Subcutaneous abdominal adipose tissue (tissue), 5 donors: ENCODE results near the gene OR1F1.

ENCODE experiments used
- H3K27ac ChIP-seq: one replicate; pipeline ENCODE4 v1.7.0; 2013; ENCODE audit warnings: low read depth, mild to moderate bottlenecking, inconsistent platforms, low read length, moderate library complexity
- H3K27me3 ChIP-seq, 5 donors: one replicate each; pipeline ENCODE4 v1.7.0; 2013; ENCODE audit warnings: low read length in 5 of 5, inconsistent platforms in 1 of 5; ENCODE audit not compliant: control insufficient read depth in 5 of 5, insufficient read depth in 4 of 5
- H3K36me3 ChIP-seq, 5 donors: one replicate each; pipeline ENCODE4 v1.7.0; 2013; ENCODE audit warnings: low read length in 5 of 5; ENCODE audit not compliant: control insufficient read depth in 5 of 5, insufficient read depth in 5 of 5
- H3K4me1 ChIP-seq, 5 donors: one replicate each; pipeline ENCODE4 v1.7.0; 2013; ENCODE audit warnings: low read length in 5 of 5, mild to moderate bottlenecking in 3 of 5, moderate library complexity in 1 of 5; ENCODE audit not compliant: control insufficient read depth in 5 of 5, insufficient read depth in 5 of 5
- H3K4me3 ChIP-seq, 5 donors: one replicate each; pipeline ENCODE4 v1.7.0; 2013; ENCODE audit warnings: low read length in 5 of 5, low read depth in 1 of 5
- H3K9ac ChIP-seq, 5 donors: one replicate each; pipeline ENCODE4 v1.7.0; 2013; ENCODE audit warnings: low read length in 5 of 5, mild to moderate bottlenecking in 4 of 5, moderate library complexity in 3 of 5
- H3K9me3 ChIP-seq, 5 donors: one replicate each; pipeline ENCODE4 v1.7.0; 2013; ENCODE audit warnings: low read length in 5 of 5; ENCODE audit not compliant: control insufficient read depth in 5 of 5
- donor health status: healthy.
- donor health status: healthy.
- donor health status: healthy.
- donor health status: healthy.
- donor health status: healthy.

The OR1F1 gene

GRCh38 chr16:3143598-3144320, 44.2 kb upstream of the OR1F1 start:
- Histone ChIP-seq H3K9me3 (no peaks in the 10 kb centered on the region), H3K4me1 (no peaks in the 10 kb centered on the region), H3K27me3 (peaks cover 0 to 3% (median 0%) of the 10 kb centered on the region in 5 donors), H3K27ac (no peak overlapping the region), H3K4me3 (no peak overlapping the region), H3K9ac (no peak overlapping the region), H3K36me3 (peaks cover 0 to 42% (median 30%) of the 10 kb centered on the region in 5 donors)

DNA sequence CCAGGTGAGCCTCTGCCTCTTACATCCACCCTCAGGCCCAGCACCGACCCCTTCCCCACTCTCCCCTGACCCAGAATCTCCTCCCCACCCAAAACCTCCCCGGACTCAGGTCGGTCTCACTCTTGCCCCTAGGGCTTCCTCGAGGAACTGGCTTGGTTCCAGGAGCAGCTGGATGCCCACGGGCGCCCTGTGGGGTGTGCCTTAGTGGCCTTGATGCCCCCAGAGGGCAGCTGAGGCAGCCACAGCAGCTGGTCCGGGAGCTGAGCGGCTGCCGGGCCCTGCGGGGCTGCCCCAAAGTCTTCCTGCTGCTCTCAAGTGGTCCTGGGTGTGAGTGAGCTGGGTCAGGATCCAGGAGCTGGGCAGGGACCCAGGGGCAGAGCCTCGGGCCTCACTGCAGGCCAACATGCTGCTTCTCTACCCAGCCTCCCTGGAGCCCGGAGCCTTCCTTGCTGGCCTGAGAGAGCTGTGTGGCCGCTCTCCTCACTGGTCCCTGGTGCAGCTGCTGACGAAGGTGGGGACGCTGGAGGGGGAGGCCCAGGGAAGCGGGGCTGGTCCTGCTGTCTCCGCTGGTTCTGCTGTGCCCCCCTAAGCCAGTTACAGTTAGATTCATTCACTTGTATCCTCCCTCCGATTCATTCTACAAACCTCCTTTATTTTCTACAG, 43.6 kb upstream of the OR1F1 start:
- Histone ChIP-seq H3K36me3 (peaks cover 0 to 35% (median 25%) of the 10 kb centered on the region in 5 donors), H3K9me3 (no peaks in the 10 kb centered on the region), H3K27ac (no peak overlapping the region), H3K9ac (no peak overlapping the region), H3K4me1 (peaks cover 0 to 4% (median 3%) of the 10 kb centered on the region in 5 donors), H3K4me3 (no peak overlapping the region), H3K27me3 (peaks cover 0 to 3% (median 0%) of the 10 kb centered on the region in 5 donors)

- peak overlapping the region in 1 of 5 donors; percentile 21 for H3K9ac ChIP-seq
- no peaks in the 10 kb centered on the region for H3K9me3 ChIP-seq
- peaks cover 0 to 11% (median 10%) of the 10 kb centered on the region in 5 donors for H3K4me1 ChIP-seq
- peaks cover 0 to 31% (median 25%) of the 10 kb centered on the region in 5 donors for H3K36me3 ChIP-seq
- H3K4me3 ChIP-seq, result no peak overlapping the region
- H3K27ac ChIP-seq, result no peak overlapping the region
- H3K27me3 ChIP-seq, result peaks cover 0 to 3% (median 0%) of the 10 kb centered on the region in 5 donors
These were observed 42.9 kb upstream of the OR1F1 start for GRCh38 chr16:3145151-3145550.

- Histone ChIP-seq H3K36me3 (peaks cover 0 to 26% (median 22%) of the 10 kb centered on the region in 5 donors), H3K4me3 (no peak overlapping the region), H3K9ac (peak overlapping the region in 1 of 5 donors; percentile 21), H3K27me3 (peaks cover 0 to 3% (median 0%) of the 10 kb centered on the region in 5 donors), H3K9me3 (no peaks in the 10 kb centered on the region), H3K27ac (no peak overlapping the region), H3K4me1 (peaks cover 2 to 14% (median 12%) of the 10 kb centered on the region in 5 donors)
These were observed 42.3 kb upstream of the OR1F1 start for GRCh38 chr16:3145660-3146059.

- H3K36me3 ChIP-seq, result peaks cover 0 to 11% (median 7%) of the 10 kb centered on the region in 5 donors
- no peak overlapping the region for H3K4me3 ChIP-seq
- peaks cover 0 to 3% (median 0%) of the 10 kb centered on the region in 5 donors for H3K27me3 ChIP-seq
- H3K27ac ChIP-seq, result no peak overlapping the region
- H3K9ac ChIP-seq, result no peak overlapping the region
- H3K4me1 ChIP-seq, result peaks cover 2 to 22% (median 20%) of the 10 kb centered on the region in 5 donors
- H3K9me3 ChIP-seq, result no peaks in the 10 kb centered on the region
These were observed 40.8 kb upstream of the OR1F1 start for GRCh38 chr16:3147046-3147756.

- Histone ChIP-seq H3K9ac (no peak overlapping the region), H3K9me3 (no peaks in the 10 kb centered on the region), H3K36me3 (peaks cover 0 to 5% (median 2%) of the 10 kb centered on the region in 5 donors), H3K27ac (no peak overlapping the region), H3K4me1 (peaks cover 2 to 27% (median 25%) of the 10 kb centered on the region in 5 donors), H3K27me3 (peaks cover 0 to 3% (median 0%) of the 10 kb centered on the region in 5 donors), H3K4me3 (no peak overlapping the region)
These were observed 40.3 kb upstream of the OR1F1 start for GRCh38 chr16:3147757-3148104.

- H3K4me1 ChIP-seq, result peaks cover 2 to 28% (median 26%) of the 10 kb centered on the region in 5 donors
- H3K9me3 ChIP-seq, result no peaks in the 10 kb centered on the region
- no peak overlapping the region for H3K9ac ChIP-seq
- H3K27me3 ChIP-seq, result peaks cover 0 to 3% (median 0%) of the 10 kb centered on the region in 5 donors
- no peak overlapping the region for H3K4me3 ChIP-seq
- no peak overlapping the region for H3K27ac ChIP-seq
- H3K36me3 ChIP-seq, result no peaks in the 10 kb centered on the region
These were observed 39.5 kb upstream of the OR1F1 start for GRCh38 chr16:3148256-3149192.

DNA sequence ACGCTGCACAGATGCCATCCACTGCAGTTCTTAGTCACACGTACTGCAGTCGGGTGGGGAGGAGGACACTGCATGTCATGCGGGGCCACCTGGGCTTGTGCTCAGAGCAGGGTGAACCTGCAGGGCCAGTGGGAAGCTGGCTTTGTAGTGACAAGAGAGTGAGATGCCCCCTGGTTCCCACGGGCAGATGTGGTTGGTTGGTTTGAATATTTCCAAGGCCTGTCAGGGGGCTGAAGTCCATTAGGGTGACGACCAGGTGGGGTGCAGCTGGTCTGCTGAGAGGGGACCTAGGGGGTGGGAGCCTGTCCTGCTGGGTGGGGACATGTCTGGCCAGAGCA, 38.8 kb upstream of the OR1F1 start:
- Histone ChIP-seq H3K4me1 (peaks cover 2 to 28% (median 26%) of the 10 kb centered on the region in 5 donors), H3K27me3 (peaks cover 0 to 3% (median 0%) of the 10 kb centered on the region in 5 donors), H3K27ac (no peak overlapping the region), H3K36me3 (no peaks in the 10 kb centered on the region), H3K9ac (peak overlapping the region in 1 of 5 donors; percentile 86), H3K4me3 (peak overlapping the region in 1 of 5 donors; percentile 84), H3K9me3 (peaks cover 0 to 3% (median 0%) of the 10 kb centered on the region in 5 donors)

DNA sequence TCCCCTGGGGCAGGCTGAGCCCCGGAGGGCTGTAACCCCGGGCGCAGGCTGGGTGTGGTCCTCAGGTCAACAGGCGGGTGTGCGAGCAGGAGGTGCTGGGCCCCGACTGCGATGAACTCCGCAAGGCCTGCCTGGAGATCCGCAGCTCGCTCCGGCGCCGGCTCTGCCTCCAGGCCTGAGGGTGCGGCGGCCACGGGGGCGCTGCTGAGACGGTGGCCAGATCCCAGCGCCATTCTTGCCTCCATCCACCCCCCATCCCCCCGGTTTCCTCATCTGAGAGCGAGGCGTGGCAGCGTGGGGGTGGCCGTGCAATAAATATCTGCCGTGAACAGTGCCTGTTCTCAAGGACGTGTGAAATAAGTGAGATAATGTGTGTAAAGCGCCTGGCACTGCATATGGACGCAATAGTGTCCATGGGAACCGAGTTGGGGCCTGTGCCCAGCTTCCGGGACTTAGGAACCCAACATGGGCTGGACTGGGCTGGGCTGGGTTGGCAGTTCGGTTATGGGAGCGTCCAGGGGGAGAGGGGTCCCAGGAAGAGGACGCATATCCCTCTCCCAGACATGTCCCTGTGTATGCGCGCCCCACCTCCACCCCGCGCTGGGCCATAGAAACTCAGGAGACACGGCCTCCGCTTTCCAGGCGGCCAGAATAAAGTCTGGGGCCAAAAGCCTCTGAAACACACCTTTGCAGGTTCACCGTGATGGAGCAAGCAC, 38.2 kb upstream of the OR1F1 start:
- peak overlapping the region in 4 of 5 donors; percentile 61 to 86 (median 70) for H3K9ac ChIP-seq
- H3K27ac ChIP-seq, result peak overlapping the region; percentile 72
- H3K9me3 ChIP-seq, result peaks cover 0 to 4% (median 0%) of the 10 kb centered on the region in 5 donors
- peaks cover 2 to 28% (median 26%) of the 10 kb centered on the region in 5 donors for H3K4me1 ChIP-seq
- peaks cover 0 to 3% (median 0%) of the 10 kb centered on the region in 5 donors for H3K27me3 ChIP-seq
- H3K4me3 ChIP-seq, result peak overlapping the region; percentile 67 to 89 (median 79)
- H3K36me3 ChIP-seq, result no peaks in the 10 kb centered on the region
